ENCODE measurements around the gene CEP170B. TPM values are rescaled to one million over a fixed set of nuclear protein-coding genes. Genes with fewer than 3 reads are reported as not detected.
A peak's percentile ranks its signal among the peaks of the same experiment; 100 is the strongest.

Gene CEP170B
- total RNA-seq, 2 donors from 2014 or later = 29.1 to 81.2 TPM

- Histone ChIP-seq H3K9me3 (no peaks in the 10 kb centered on the region), H3K4me1 (replicated peaks) (no peaks in the 10 kb centered on the region), H3K27ac (peak overlapping the region in 1 of 2 donors; percentile 31), H3K36me3 (no peaks in the 10 kb centered on the region), H3K4me3 (peak overlapping the region; percentile 54 to 55), H3K27me3 (replicated peaks; ENCODE audit: insufficient read depth) (no peaks in the 10 kb centered on the region)
- WGBS = 19% methylated on average over 20 of the region's 42 CpGs
- DNase-seq (ENCODE audit: low spot score) = no peak
- TF ChIP-seq POLR2AphosphoS5 (IDR thresholded peaks at IDR 0.05) (no peak), POLR2A (IDR thresholded peaks at IDR 0.05) (no peak), CTCF (IDR thresholded peaks at IDR 0.05) (no peak)
- intact Hi-C loops (cut with DNase I) = loop anchor here (5.0 kb wide), 2 partner anchors 33 to 37 kb away; no protein-coding TSS in a partner anchor
These were observed 69.0 kb downstream of the CEP170B start for GRCh38 chr14:104933746-104934733.

GRCh38 chr14:104935026-104935650, 70.1 kb downstream of the CEP170B start:
- H3K27ac ChIP-seq = no peak overlapping the region
- no peak for DNase-seq (ENCODE audit: low spot score)
- TF ChIP-seq CTCF (IDR thresholded peaks at IDR 0.05) (no peak), POLR2AphosphoS5 (IDR thresholded peaks at IDR 0.05) (no peak), POLR2A (IDR thresholded peaks at IDR 0.05) (no peak)
- no peaks in the 10 kb centered on the region for H3K4me1 ChIP-seq (replicated peaks)
- no peaks in the 10 kb centered on the region for H3K9me3 ChIP-seq
- intact Hi-C loops (cut with DNase I) = no loop called here
- no peaks in the 10 kb centered on the region for H3K36me3 ChIP-seq
- no peak overlapping the region for H3K4me3 ChIP-seq
- H3K27me3 ChIP-seq (replicated peaks; ENCODE audit: insufficient read depth) = no peaks in the 10 kb centered on the region
- whole genome bisulfite sequencing = 52% methylated on average over 3 of the region's 3 CpGs

- no peak overlapping the region for H3K27ac ChIP-seq
- 85% methylated on average over 2 of the region's 2 CpGs for WGBS
- H3K9me3 ChIP-seq = no peaks in the 10 kb centered on the region
- intact Hi-C loops (cut with DNase I) = no loop called here
- DNase-seq (ENCODE audit: low spot score) = no peak
- TF ChIP-seq CTCF (IDR thresholded peaks at IDR 0.05) (no peak), POLR2A (IDR thresholded peaks at IDR 0.05) (no peak), POLR2AphosphoS5 (IDR thresholded peaks at IDR 0.05) (no peak)
- H3K4me3 ChIP-seq = no peak overlapping the region
- H3K4me1 ChIP-seq (replicated peaks) = no peaks in the 10 kb centered on the region
- H3K27me3 ChIP-seq (replicated peaks; ENCODE audit: insufficient read depth) = no peaks in the 10 kb centered on the region
- no peaks in the 10 kb centered on the region for H3K36me3 ChIP-seq
These were observed 70.9 kb downstream of the CEP170B start for GRCh38 chr14:104935955-104936354.

- H3K36me3 ChIP-seq = no peaks in the 10 kb centered on the region
- 78% methylated on average over 10 of the region's 10 CpGs for WGBS
- intact Hi-C loops (cut with DNase I) = no loop called here
- H3K27me3 ChIP-seq (replicated peaks; ENCODE audit: insufficient read depth) = no peaks in the 10 kb centered on the region
- no peak for DNase-seq (ENCODE audit: low spot score)
- H3K4me1 ChIP-seq (replicated peaks) = no peaks in the 10 kb centered on the region
- no peaks in the 10 kb centered on the region for H3K9me3 ChIP-seq
- no peak for TF ChIP-seq POLR2AphosphoS5 (IDR thresholded peaks at IDR 0.05)
- no peak for TF ChIP-seq POLR2A (IDR thresholded peaks at IDR 0.05)
- no peak for TF ChIP-seq CTCF (IDR thresholded peaks at IDR 0.05)
- no peak overlapping the region for H3K4me3 ChIP-seq
- H3K27ac ChIP-seq = no peak overlapping the region
These were observed 71.5 kb downstream of the CEP170B start for GRCh38 chr14:104936361-104937155.

All from prostate gland (tissue), 2 donors.